WERI-Rb-1 (cell line): Measurements from ENCODE around the gene FHAD1.
A peak's percentile ranks its signal among the peaks of the same experiment; 100 is the strongest.

Source experiments
- DNase-seq: peaks from one replicate; pipeline ENCODE4 v3.0.0-alpha.2; 2020
- H3K27ac ChIP-seq: fragments of 250-450 bp; sonication (Bioruptor Pico); 2 replicates; pipeline ENCODE4 v1.5.1; 2020; ENCODE audit warnings: mild to moderate bottlenecking, moderate library complexity
- H3K27me3 ChIP-seq: fragments of 250-450 bp; sonication (Bioruptor Pico); 2 replicates; pipeline ENCODE4 v1.5.1; 2021; ENCODE audit warnings: mild to moderate bottlenecking, low read depth, moderate library complexity; ENCODE audit not compliant: insufficient read depth, severe bottlenecking
- H3K36me3 ChIP-seq: fragments of 250-450 bp; sonication (Bioruptor Pico); 2 replicates; pipeline ENCODE4 v1.5.1; 2020; ENCODE audit warnings: mild to moderate bottlenecking, moderate library complexity
- H3K4me3 ChIP-seq: 2 replicates; pipeline ENCODE4 v1.5.1; 2011; ENCODE audit warnings: low read depth, mild to moderate bottlenecking, control low read depth, low read length
- H3K9me3 ChIP-seq: fragments of 250-450 bp; sonication (Bioruptor Pico); 2 replicates; pipeline ENCODE4 v1.5.1; 2021; ENCODE audit warnings: mild to moderate bottlenecking, moderate library complexity; ENCODE audit not compliant: severe bottlenecking
- TF ChIP-seq, protein P1 (sequence below): IDR thresholded peaks from 2 replicates; pipeline ENCODE4 v1.5.1; 2011; ENCODE audit warnings: low read depth, mild to moderate bottlenecking, control low read depth, inconsistent platforms, low read length

Gene FHAD1

DNA sequence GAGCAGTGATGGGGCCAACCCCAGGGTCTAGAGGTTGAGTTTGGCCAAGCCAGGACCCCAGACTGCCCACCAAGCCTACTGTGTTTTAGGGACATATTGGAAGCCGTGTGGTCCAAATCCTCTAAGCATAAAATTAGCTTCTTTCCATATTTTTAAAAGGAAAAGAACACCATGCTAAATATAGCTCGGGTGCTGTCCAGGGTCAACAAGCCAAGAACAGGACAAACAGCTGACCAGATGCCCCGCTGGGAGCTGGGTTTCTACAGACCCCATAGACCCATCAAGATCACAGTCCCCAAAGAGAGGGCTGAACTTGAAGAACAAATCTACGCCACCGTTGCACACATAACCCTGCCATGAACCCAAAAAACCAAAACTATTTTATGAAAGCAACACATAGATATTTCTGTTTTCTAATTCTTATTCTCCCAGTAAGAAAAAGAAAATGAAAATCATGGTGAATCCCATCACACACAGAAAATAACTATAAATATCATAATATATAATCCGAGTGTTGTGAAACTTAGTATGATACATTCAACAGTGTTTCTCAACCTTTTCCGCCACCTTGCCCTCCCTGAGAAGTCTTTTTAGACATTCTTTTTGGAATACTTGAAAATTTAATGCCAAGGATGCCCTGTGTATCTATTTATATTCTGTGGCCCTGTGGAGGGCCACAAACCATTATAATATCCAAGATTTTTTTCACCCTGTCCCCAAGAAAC is 36.2 kb upstream of the FHAD1 start:
- Histone ChIP-seq H3K36me3 (peaks cover 6% of the 10 kb centered on the region), H3K4me3 (no peak overlapping the region), H3K27me3 (no peaks in the 10 kb centered on the region), H3K9me3 (no peaks in the 10 kb centered on the region), H3K27ac (no peak overlapping the region)
- DNase-seq: no peak
- TF ChIP-seq, protein P1, sequence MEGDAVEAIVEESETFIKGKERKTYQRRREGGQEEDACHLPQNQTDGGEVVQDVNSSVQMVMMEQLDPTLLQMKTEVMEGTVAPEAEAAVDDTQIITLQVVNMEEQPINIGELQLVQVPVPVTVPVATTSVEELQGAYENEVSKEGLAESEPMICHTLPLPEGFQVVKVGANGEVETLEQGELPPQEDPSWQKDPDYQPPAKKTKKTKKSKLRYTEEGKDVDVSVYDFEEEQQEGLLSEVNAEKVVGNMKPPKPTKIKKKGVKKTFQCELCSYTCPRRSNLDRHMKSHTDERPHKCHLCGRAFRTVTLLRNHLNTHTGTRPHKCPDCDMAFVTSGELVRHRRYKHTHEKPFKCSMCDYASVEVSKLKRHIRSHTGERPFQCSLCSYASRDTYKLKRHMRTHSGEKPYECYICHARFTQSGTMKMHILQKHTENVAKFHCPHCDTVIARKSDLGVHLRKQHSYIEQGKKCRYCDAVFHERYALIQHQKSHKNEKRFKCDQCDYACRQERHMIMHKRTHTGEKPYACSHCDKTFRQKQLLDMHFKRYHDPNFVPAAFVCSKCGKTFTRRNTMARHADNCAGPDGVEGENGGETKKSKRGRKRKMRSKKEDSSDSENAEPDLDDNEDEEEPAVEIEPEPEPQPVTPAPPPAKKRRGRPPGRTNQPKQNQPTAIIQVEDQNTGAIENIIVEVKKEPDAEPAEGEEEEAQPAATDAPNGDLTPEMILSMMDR: no peak

DNA sequence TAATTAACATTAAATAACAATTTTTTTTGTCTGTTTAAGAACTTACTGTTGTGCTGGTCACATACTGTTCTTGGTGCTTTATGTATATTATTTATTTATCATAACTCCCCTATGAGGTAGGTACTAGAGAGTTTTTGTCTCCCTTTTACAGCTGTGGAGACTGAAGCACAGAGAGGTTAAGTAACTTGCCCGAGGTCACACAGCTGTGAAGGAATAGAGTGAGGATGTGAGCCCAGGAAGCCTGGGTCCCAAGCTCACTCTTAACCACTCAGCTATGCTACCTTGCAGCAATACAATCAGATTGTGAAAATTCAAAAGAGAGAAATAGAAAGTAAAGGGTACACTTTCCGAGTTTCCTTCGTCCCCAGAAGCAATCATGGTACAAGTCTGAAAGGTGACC is 35.6 kb upstream of the FHAD1 start:
- Histone ChIP-seq H3K27me3 (no peaks in the 10 kb centered on the region), H3K9me3 (no peaks in the 10 kb centered on the region), H3K27ac (no peak overlapping the region), H3K36me3 (peaks cover 6% of the 10 kb centered on the region), H3K4me3 (no peak overlapping the region)
- no peak for DNase-seq
- TF ChIP-seq, protein P1: no peak

DNA sequence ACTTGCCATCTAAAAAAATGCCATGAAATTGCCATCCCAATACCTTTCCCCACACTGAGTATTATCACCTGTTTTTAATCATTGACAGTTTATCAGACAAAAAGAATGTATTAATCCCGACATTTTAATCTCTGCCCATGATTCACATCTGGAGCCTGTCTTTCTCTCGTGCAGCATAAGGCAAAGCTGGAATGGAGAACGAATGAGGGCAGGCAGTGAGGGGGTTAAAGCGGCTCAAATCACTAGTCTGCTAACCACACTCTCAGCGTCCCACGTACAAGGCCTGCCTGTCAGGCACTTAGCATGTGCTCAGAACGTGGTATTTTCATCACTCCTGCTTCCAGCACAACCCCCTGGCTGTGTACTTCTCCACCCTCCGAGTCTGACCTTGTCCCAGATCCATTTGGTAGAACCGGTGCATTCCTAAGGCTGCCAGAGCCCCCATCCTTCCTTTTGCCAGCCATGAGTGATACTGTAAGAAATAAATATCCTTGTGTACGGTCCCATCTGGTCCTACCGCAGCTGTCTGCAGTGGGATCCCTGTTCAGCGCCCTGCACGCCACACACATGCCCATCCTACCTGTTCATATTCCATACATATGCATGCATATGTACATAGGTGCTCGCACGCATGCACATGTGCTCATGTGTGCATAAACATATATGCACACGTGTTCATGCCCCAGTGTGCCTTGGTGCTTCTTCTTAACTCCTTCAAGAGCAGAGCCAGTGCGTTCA is 34.6 kb upstream of the FHAD1 start:
- Histone ChIP-seq H3K36me3 (peaks cover 6% of the 10 kb centered on the region), H3K9me3 (no peaks in the 10 kb centered on the region), H3K27ac (no peak overlapping the region; the same call in 1 of the 2 replicates), H3K4me3 (no peak overlapping the region), H3K27me3 (no peaks in the 10 kb centered on the region)
- TF ChIP-seq, protein P1: no peak
- DNase-seq: no peak

- TF ChIP-seq, protein P1: no peak
- H3K36me3 ChIP-seq: peaks cover 6% of the 10 kb centered on the region
- H3K27ac ChIP-seq: no peak overlapping the region; the same call in 1 of the 2 replicates
- H3K9me3 ChIP-seq: no peaks in the 10 kb centered on the region
- no peak overlapping the region for H3K4me3 ChIP-seq
- H3K27me3 ChIP-seq: no peaks in the 10 kb centered on the region
- peak; percentile 49 for DNase-seq
These were observed 34.1 kb upstream of the FHAD1 start for GRCh38 chr1:15212954-15213291.

- no peaks in the 10 kb centered on the region for H3K27me3 ChIP-seq
- TF ChIP-seq, protein P1: no peak
- peaks cover 8% of the 10 kb centered on the region for H3K36me3 ChIP-seq
- H3K9me3 ChIP-seq: no peaks in the 10 kb centered on the region
- H3K27ac ChIP-seq: no peak overlapping the region
- H3K4me3 ChIP-seq: no peak overlapping the region
- no peak for DNase-seq
These were observed 33.6 kb upstream of the FHAD1 start for GRCh38 chr1:15213341-15213821.
